Body of pancreas (tissue), 4 donors: ENCODE data around the gene BMPR1B. TPM values are rescaled to one million over a fixed set of nuclear protein-coding genes. Genes with fewer than 3 reads are reported as not detected.

Experiments
- ATAC-seq: fragments of 150-250 bp; one replicate; pipeline ENCODE4 v1.9.1; 2016
- DNase-seq, 4 donors: peaks; one replicate each; pipeline ENCODE4 v3.0.0-alpha.2; 2019
- H3K27ac ChIP-seq, 4 donors: fragments of 200-600 bp; sonication (generic); 1 replicate in 3 of 4; 2 replicates in 1 of 4; pipeline versions ENCODE4 v1.5.1 to v1.6.1; 2016 to 2019; ENCODE audit warnings: mild to moderate bottlenecking in 1 of 4, mixed read lengths in 1 of 4, moderate library complexity in 1 of 4
- H3K27me3 ChIP-seq, 2 donors: fragments of 200-600 bp; sonication (generic); one replicate each; pipeline ENCODE4 v1.6.0; 2016; ENCODE audit warnings: mild to moderate bottlenecking in 1 of 2
- H3K36me3 ChIP-seq, 2 donors: fragments of 200-600 bp; sonication (generic); replicated peaks in 1 of 2; 2 replicates each; pipeline ENCODE4 v1.5.1; 2016; ENCODE audit warnings: low read depth in 2 of 2; ENCODE audit not compliant: insufficient read depth in 1 of 2
- H3K4me1 ChIP-seq: fragments of 200-600 bp; sonication (generic); one replicate; pipeline ENCODE4 v1.6.0; 2016
- H3K4me3 ChIP-seq, 2 donors: fragments of 200-600 bp; sonication (generic); 1 replicate in 1 of 2; 2 replicates in 1 of 2; pipeline ENCODE4 v1.5.1; 2016 to 2019
- H3K9me3 ChIP-seq, 3 donors: fragments of 200-600 bp; sonication (generic); 1 replicate in 2 of 3; 2 replicates in 1 of 3; pipeline ENCODE4 v1.5.1; 2016
- CTCF ChIP-seq, 7 experiments: fragments of 450-650 bp in 4 of 7; fragments of 200-600 bp in 3 of 7; sonication (generic) in 3 of 7; IDR thresholded peaks; one replicate each; pipeline ENCODE4 v1.5.1; 2016 to 2019; ENCODE audit warnings: antibody characterized with exemption in 7 of 7
- POLR2A ChIP-seq, 3 donors: fragments of 450-650 bp; IDR thresholded peaks; one replicate each; pipeline ENCODE4 v1.6.1; 2016; ENCODE audit warnings: antibody characterized with exemption in 3 of 3, mild to moderate bottlenecking in 2 of 3
- WGBS, 2 donors: methylation state at CpG; one replicate each; pipeline ENCODE4 v1.1.5; 2017; 5-methylcytosine and 5-hydroxymethylcytosine counted together
- intact Hi-C: fragments of 100-400 bp; cut with DNase I; formaldehyde crosslinking; loops from one replicate; pipeline ENCODE4 v1.15.1; 2023
- total RNA-seq, 2 donors: library from RNA; depleted of rRNA; stranded (reverse); fragments of >200 nt; gene quantifications; one replicate each; pipeline ENCODE4 v1.1.0, GENCODE V29; 2016

BMPR1B gene
- total RNA-seq, 2 donors from 2014 or later: 0.99 to 1.3 TPM

- TF ChIP-seq POLR2A (IDR thresholded peaks at IDR 0.05): no peak
- no peak for TF ChIP-seq CTCF (IDR thresholded peaks at IDR 0.05)
- WGBS, 2 donors: 75 to 77% methylated on average over 1 of the region's 1 CpG
- no peaks in the 10 kb centered on the region for H3K9me3 ChIP-seq
- H3K27me3 ChIP-seq: no peaks in the 10 kb centered on the region
- no peaks in the 10 kb centered on the region for H3K36me3 ChIP-seq
- H3K4me3 ChIP-seq: no peak overlapping the region
- DNase-seq (no peak), ATAC-seq (no peak)
- intact Hi-C loops: no loop called here
- H3K27ac ChIP-seq: no peak overlapping the region
- no peaks in the 10 kb centered on the region for H3K4me1 ChIP-seq
These were observed 9.7 kb downstream of the BMPR1B start for GRCh38 chr4:94767446-94767845.

- WGBS, 2 donors: 24 to 44% methylated on average over 1 of the region's 1 CpG
- DNase-seq: no peak
- no peak for ATAC-seq
- Histone ChIP-seq H3K4me1 (no peaks in the 10 kb centered on the region), H3K4me3 (no peak overlapping the region), H3K27ac (no peak overlapping the region), H3K27me3 (no peaks in the 10 kb centered on the region), H3K9me3 (peaks cover 0 to 7% (median 0%) of the 10 kb centered on the region in 3 donors), H3K36me3 (no peaks in the 10 kb centered on the region)
- intact Hi-C loops: no loop called here
- no peak for TF ChIP-seq CTCF (IDR thresholded peaks at IDR 0.05)
- TF ChIP-seq POLR2A (IDR thresholded peaks at IDR 0.05): no peak
These were observed 25.0 kb downstream of the BMPR1B start for GRCh38 chr4:94782707-94783106.

- DNase-seq (no peak), ATAC-seq (no peak)
- Histone ChIP-seq H3K4me3 (no peak overlapping the region), H3K4me1 (no peaks in the 10 kb centered on the region), H3K27me3 (no peaks in the 10 kb centered on the region), H3K9me3 (no peaks in the 10 kb centered on the region), H3K27ac (no peak overlapping the region), H3K36me3 (no peaks in the 10 kb centered on the region)
- intact Hi-C loops: no loop called here
- no peak for TF ChIP-seq CTCF (IDR thresholded peaks at IDR 0.05)
- TF ChIP-seq POLR2A (IDR thresholded peaks at IDR 0.05): no peak
- 53 to 58% methylated on average over 4 of the region's 4 CpGs for WGBS, 2 donors
These were observed 33.9 kb downstream of the BMPR1B start for GRCh38 chr4:94791701-94792100.

GRCh38 chr4:94798808-94799207 is 41.1 kb downstream of the BMPR1B start:
- no peaks in the 10 kb centered on the region for H3K27me3 ChIP-seq
- H3K36me3 ChIP-seq: no peaks in the 10 kb centered on the region
- intact Hi-C loops: no loop called here
- no peak for DNase-seq
- H3K9me3 ChIP-seq: no peaks in the 10 kb centered on the region
- H3K4me1 ChIP-seq: no peaks in the 10 kb centered on the region
- 65 to 67% methylated on average over 3 of the region's 3 CpGs for WGBS, 2 donors
- no peak overlapping the region for H3K27ac ChIP-seq
- no peak overlapping the region for H3K4me3 ChIP-seq
- no peak for ATAC-seq
- no peak for TF ChIP-seq POLR2A (IDR thresholded peaks at IDR 0.05)

- Histone ChIP-seq H3K27me3 (no peaks in the 10 kb centered on the region), H3K27ac (no peak overlapping the region), H3K9me3 (no peaks in the 10 kb centered on the region), H3K36me3 (no peaks in the 10 kb centered on the region), H3K4me1 (no peaks in the 10 kb centered on the region), H3K4me3 (no peak overlapping the region)
- no peak for TF ChIP-seq CTCF (IDR thresholded peaks at IDR 0.05)
- TF ChIP-seq POLR2A (IDR thresholded peaks at IDR 0.05): no peak
- ATAC-seq: no peak
- WGBS, 2 donors: 62 to 70% methylated on average over 2 of the region's 2 CpGs
- no peak for DNase-seq
- intact Hi-C loops: no loop called here
These were observed 43.3 kb downstream of the BMPR1B start for GRCh38 chr4:94801016-94801415.
